Heart left ventricle (tissue), 13 donors: Measurements from ENCODE around the gene SEC24C.
"Not testable (repeated sequence)": the region's sequence is repeated elsewhere in the genome, so short reads cannot be mapped to it uniquely, and the experiment has no call there.

Experiments
- CTCF ChIP-seq, 12 donors: fragments of 200-600 bp; sonication (generic) in 4 of 12; IDR thresholded peaks; one replicate each; pipeline versions ENCODE4 v1.5.0 to v1.8.0; 2018 to 2022; ENCODE audit warnings: antibody characterized with exemption in 12 of 12, mild to moderate bottlenecking in 5 of 12
- POLR2A ChIP-seq, 2 donors: fragments of 450-650 bp; IDR thresholded peaks; one replicate each; pipeline ENCODE4 v1.6.1; 2017; ENCODE audit warnings: antibody characterized with exemption in 2 of 2, mild to moderate bottlenecking in 2 of 2, moderate library complexity in 2 of 2
- donor health status: ischemic (EF 13 %, LVEDD 7.1; RV severe dilation, severe dysfunction).
- donor health status: DM: no; HTN: yes; CAD: no.
- donor health status: DM: no; HTN: no; CAD: no.
- donor health status: ischemic (EF 25% LVEDD 6.9; RV normal size, moderate dysfunction).
- donor health status: ischemic (EF 25% LVEDD 5.7; RV mildly dilated, moderate dysfunction).
- donor health status: ischemic (EF 35%, LVEDD 5.7; RV mildly dilated, moderate dysfunction).
- donor health status: nonischemic (EF 11% LVEDD 7.7; RV severe dilation, severe dysfunction).
- donor health status: DM: yes; HTN: yes; CAD: no.
- donor health status: PGD.
- donor health status: ischemic (EF 29% LVEDD 5.4; RV normal size, mild dysfunction).
- donor health status: nonischemic (EF 23%, LVEDD 6.1; RV moderate dilation, normal function).

GRCh38 chr10:73729781-73730152 is 14.4 kb upstream of the SEC24C start:
- not testable (repeated sequence) for TF ChIP-seq CTCF, POLR2A (IDR thresholded peaks at IDR 0.05)
